ENCODE measurements around the gene KCTD11.
"Not testable (repeated sequence)": the region's sequence is repeated elsewhere in the genome, so short reads cannot be mapped to it uniquely, and the experiment has no call there.

KCTD11 gene

GRCh38 chr17:7357381-7357780, 5.4 kb downstream of the KCTD11 start:
- Mint-ChIP-seq H3K27ac (no peak overlapping the region), H3K27me3 (peaks cover 10 to 12% of the 10 kb centered on the region in 2 donors), H3K9me3 (no peaks in the 10 kb centered on the region), H3K4me1 (ENCODE audit: low read depth in 2 of 2) (peaks cover 26 to 29% of the 10 kb centered on the region in 2 donors), H3K36me3 (ENCODE audit: insufficient read depth) (peaks cover 6% of the 10 kb centered on the region), H3K4me3 (no peak overlapping the region)
- DNase-seq = no peak
- no peak for ATAC-seq (replicated peaks)

DNA sequence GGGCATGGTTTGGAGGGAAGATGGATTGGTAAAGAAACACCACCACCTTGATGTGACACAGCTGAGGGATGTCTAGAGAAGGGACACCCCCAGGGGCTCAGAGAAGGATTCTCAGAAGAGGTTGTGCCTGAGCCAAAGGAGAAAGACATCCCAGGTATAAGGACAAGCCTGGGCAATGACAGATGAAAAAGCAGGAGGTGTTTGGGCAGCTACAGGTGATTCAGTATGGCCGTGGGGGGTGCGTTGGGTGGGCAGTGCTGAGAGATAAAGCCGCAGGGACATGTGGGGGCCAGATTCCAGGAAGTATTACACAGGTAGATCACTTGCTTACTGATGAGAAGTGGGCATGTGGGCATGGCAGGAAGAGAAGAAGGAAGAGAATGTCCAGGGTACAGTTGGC, 9.9 kb downstream of the KCTD11 start:
- Mint-ChIP-seq H3K36me3 (ENCODE audit: insufficient read depth) (peaks cover 2% of the 10 kb centered on the region), H3K9me3 (no peaks in the 10 kb centered on the region), H3K27me3 (peaks cover 10 to 19% of the 10 kb centered on the region in 2 donors), H3K4me3 (no peak overlapping the region), H3K27ac (no peak overlapping the region), H3K4me1 (ENCODE audit: low read depth in 2 of 2) (no peaks in the 10 kb centered on the region)
- DNase-seq (no peak), ATAC-seq (replicated peaks) (no peak)

GRCh38 chr17:7363311-7363710, 11.3 kb downstream of the KCTD11 start:
- Mint-ChIP-seq H3K36me3 (ENCODE audit: insufficient read depth) (no peaks in the 10 kb centered on the region), H3K27me3 (peaks cover 10 to 19% of the 10 kb centered on the region in 2 donors), H3K27ac (no peak overlapping the region), H3K4me3 (no peak overlapping the region), H3K9me3 (no peaks in the 10 kb centered on the region), H3K4me1 (ENCODE audit: low read depth in 2 of 2) (no peaks in the 10 kb centered on the region)
- no peak for ATAC-seq (replicated peaks)
- no peak for DNase-seq

GRCh38 chr17:7365963-7366362, 14.0 kb downstream of the KCTD11 start:
- H3K36me3 Mint-ChIP-seq (ENCODE audit: insufficient read depth); DNase-seq; H3K27ac Mint-ChIP-seq; ATAC-seq (replicated peaks); H3K9me3 Mint-ChIP-seq; H3K4me3 Mint-ChIP-seq; H3K4me1 Mint-ChIP-seq (ENCODE audit: low read depth in 2 of 2): not testable (repeated sequence)
- peaks cover 16 to 34% of the 10 kb centered on the region in 2 donors for H3K27me3 Mint-ChIP-seq

DNA sequence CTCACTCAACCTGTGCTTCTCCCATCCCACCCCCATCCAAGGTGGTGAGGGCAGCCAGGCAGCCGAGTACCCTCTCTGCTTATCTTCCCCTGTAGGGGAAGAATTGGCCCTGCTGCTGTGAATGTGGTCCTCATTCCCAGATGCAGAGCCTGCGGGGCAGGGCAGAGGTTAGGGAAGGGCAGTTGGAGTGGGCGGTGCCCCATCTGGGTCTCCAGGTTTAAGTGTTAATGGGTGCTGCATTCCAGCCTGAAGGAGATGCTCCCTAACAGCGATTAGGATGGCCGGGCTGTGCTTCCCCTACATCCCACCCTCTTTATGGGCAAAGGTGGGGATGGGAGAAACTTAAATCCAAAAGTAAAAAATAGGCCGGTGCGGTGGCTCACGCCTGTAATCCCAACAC, 15.1 kb downstream of the KCTD11 start:
- no peak overlapping the region for H3K4me3 Mint-ChIP-seq
- H3K36me3 Mint-ChIP-seq (ENCODE audit: insufficient read depth) = no peaks in the 10 kb centered on the region
- DNase-seq (no peak), ATAC-seq (replicated peaks) (no peak)
- peaks cover 7 to 26% of the 10 kb centered on the region in 2 donors for H3K27me3 Mint-ChIP-seq
- no peaks in the 10 kb centered on the region for H3K4me1 Mint-ChIP-seq (ENCODE audit: low read depth in 2 of 2)
- no peaks in the 10 kb centered on the region for H3K9me3 Mint-ChIP-seq
- H3K27ac Mint-ChIP-seq = no peak overlapping the region

- Mint-ChIP-seq H3K27ac (no peak overlapping the region), H3K9me3 (no peaks in the 10 kb centered on the region), H3K4me3 (no peak overlapping the region), H3K27me3 (peaks cover 5 to 21% of the 10 kb centered on the region in 2 donors), H3K36me3 (ENCODE audit: insufficient read depth) (no peaks in the 10 kb centered on the region), H3K4me1 (ENCODE audit: low read depth in 2 of 2) (no peaks in the 10 kb centered on the region)
- DNase-seq (no peak), ATAC-seq (replicated peaks) (no peak)
Observed at GRCh38 chr17:7367918-7368598, 16.1 kb downstream of the KCTD11 start.

DNA sequence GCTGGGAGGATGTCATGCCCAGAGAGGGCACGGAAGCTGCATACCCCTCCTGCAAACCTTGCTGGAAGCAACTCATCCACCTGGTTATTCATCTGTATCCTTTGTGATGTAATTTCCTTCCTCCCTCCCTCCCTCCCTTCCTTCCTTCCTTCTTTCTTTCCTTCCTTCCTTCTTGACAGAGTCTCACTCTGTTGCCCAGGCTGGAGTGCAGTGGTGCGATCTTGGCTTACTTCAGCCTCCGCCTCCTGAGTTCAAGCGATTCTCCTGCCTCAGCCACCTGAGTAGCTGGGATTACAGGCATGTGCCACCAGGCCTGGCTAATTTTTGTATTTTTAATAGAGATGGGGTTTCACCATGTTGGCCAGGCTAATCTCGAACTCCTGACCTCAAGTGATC, 16.6 kb downstream of the KCTD11 start:
- ATAC-seq (replicated peaks); H3K36me3 Mint-ChIP-seq (ENCODE audit: insufficient read depth); H3K4me3 Mint-ChIP-seq; H3K4me1 Mint-ChIP-seq (ENCODE audit: low read depth in 2 of 2); DNase-seq; H3K9me3 Mint-ChIP-seq; H3K27ac Mint-ChIP-seq: not testable (repeated sequence)
- peaks cover 5 to 21% of the 10 kb centered on the region in 2 donors for H3K27me3 Mint-ChIP-seq

DNA sequence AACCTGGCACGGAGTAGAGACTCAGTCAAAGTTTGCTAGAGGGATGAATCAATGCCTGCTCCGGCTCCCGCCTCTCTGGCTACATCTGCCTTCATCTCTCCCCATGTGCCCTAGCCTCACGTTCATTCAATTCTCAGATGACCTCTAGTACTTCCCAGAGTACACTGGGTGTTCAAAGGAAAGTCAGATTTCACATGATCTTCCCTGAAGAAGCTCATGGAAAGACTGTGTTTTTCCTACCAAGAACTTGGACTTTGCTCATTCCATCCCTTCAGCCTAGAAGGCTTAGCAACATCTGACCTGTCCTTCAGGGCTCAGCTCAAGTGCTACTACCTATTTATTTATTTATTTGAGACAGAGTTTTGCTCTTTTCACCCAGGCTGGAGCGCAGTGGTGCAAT, 17.9 kb downstream of the KCTD11 start:
- Mint-ChIP-seq H3K4me1 (ENCODE audit: low read depth in 2 of 2) (no peaks in the 10 kb centered on the region), H3K9me3 (no peaks in the 10 kb centered on the region), H3K36me3 (ENCODE audit: insufficient read depth) (peaks cover 2% of the 10 kb centered on the region), H3K27ac (no peak overlapping the region), H3K4me3 (no peak overlapping the region), H3K27me3 (peaks cover 5 to 21% of the 10 kb centered on the region in 2 donors)
- DNase-seq (no peak), ATAC-seq (replicated peaks) (no peak)

GRCh38 chr17:7370853-7371252, 18.9 kb downstream of the KCTD11 start:
- Mint-ChIP-seq H3K36me3 (ENCODE audit: insufficient read depth) (peaks cover 2% of the 10 kb centered on the region), H3K9me3 (no peaks in the 10 kb centered on the region), H3K27ac (no peak overlapping the region), H3K4me1 (ENCODE audit: low read depth in 2 of 2) (no peaks in the 10 kb centered on the region), H3K4me3 (no peak overlapping the region), H3K27me3 (peaks cover 5 to 16% of the 10 kb centered on the region in 2 donors)
- ATAC-seq (replicated peaks) = no peak
- no peak for DNase-seq

- Mint-ChIP-seq H3K27me3 (peaks cover 15 to 26% of the 10 kb centered on the region in 2 donors), H3K4me3 (no peak overlapping the region), H3K36me3 (ENCODE audit: insufficient read depth) (peaks cover 2% of the 10 kb centered on the region), H3K4me1 (ENCODE audit: low read depth in 2 of 2) (no peaks in the 10 kb centered on the region), H3K9me3 (no peaks in the 10 kb centered on the region), H3K27ac (peak overlapping the region in 1 of 2 donors; percentile 20)
- no peak for ATAC-seq (replicated peaks)
- no peak for DNase-seq
Observed at GRCh38 chr17:7374353-7374752, 22.4 kb downstream of the KCTD11 start.

DNA sequence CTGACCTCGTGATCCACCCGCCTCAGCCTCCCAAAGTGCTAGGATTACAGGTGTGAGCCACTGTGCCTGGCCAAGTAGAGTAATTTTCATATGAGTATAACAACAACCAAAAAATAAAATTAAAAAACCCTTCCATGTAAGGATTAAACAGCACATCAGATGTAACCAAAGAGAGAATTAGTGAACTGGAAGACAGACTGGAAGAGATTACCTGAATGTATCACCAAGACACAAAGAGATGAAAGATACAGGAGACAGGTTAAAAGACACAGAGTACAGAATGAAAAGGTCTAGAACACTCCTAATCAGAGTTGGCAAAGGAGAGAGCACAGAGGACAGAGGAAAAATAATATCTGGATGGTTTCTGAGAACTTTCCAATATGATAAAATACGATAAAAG, 27.2 kb downstream of the KCTD11 start:
- Mint-ChIP-seq H3K4me3 (no peak overlapping the region), H3K4me1 (ENCODE audit: low read depth in 2 of 2) (peaks cover 0 to 3% of the 10 kb centered on the region in 2 donors), H3K9me3 (no peaks in the 10 kb centered on the region), H3K36me3 (ENCODE audit: insufficient read depth) (peaks cover 10% of the 10 kb centered on the region), H3K27ac (no peak overlapping the region), H3K27me3 (peaks cover 41 to 43% of the 10 kb centered on the region in 2 donors)
- ATAC-seq (replicated peaks) (no peak), DNase-seq (no peak)

DNA sequence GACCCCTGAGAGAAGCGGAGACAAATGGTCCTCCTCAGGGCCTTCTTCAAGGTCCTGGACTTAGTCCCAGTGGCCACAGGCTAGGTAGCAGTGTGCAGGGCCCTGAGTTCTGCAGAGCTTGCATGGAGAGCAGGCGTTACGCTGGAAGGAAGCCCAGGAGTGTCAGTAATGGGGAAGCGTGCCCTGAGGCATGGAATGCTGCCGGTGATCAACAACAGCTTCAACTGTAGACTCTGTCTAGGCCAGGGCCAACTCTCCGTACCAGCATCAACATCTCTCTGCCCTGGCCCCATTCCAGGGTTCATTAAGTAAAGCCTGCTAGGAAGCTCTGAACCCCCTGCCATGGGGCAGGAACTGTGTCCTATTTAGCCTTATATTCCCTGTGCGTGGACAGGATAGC, 28.4 kb downstream of the KCTD11 start:
- Mint-ChIP-seq H3K36me3 (ENCODE audit: insufficient read depth) (peaks cover 8% of the 10 kb centered on the region), H3K27me3 (peaks cover 41 to 43% of the 10 kb centered on the region in 2 donors), H3K4me1 (ENCODE audit: low read depth in 2 of 2) (peaks cover 5 to 7% of the 10 kb centered on the region in 2 donors), H3K9me3 (no peaks in the 10 kb centered on the region), H3K4me3 (no peak overlapping the region), H3K27ac (no peak overlapping the region)
- ATAC-seq (replicated peaks) (no peak), DNase-seq (no peak)

- Mint-ChIP-seq H3K4me3 (peak within 1 kb of the TSS in 1 of 2 donors; percentile 65), H3K27me3 (peaks cover 41 to 43% of the 10 kb centered on the region in 2 donors), H3K9me3 (no peaks in the 10 kb centered on the region), H3K36me3 (ENCODE audit: insufficient read depth) (peaks cover 8% of the 10 kb centered on the region), H3K4me1 (ENCODE audit: low read depth in 2 of 2) (peaks cover 5 to 7% of the 10 kb centered on the region in 2 donors), H3K27ac (no peak within 1 kb of the TSS)
- DNase-seq (no peak), ATAC-seq (replicated peaks) (no peak)
Observed at GRCh38 chr17:7380855-7381683, 29.1 kb downstream of the KCTD11 start, which contains the start of gene TNK1. Gene TNK1, plus strand, starts transcription at chr17:7381089. Its CDS starts 1,838 bp downstream, at chr17:7382927.

GRCh38 chr17:7382901-7383300, 30.9 kb downstream of the KCTD11 start:
- Mint-ChIP-seq H3K27me3 (peaks cover 29 to 43% of the 10 kb centered on the region in 2 donors), H3K36me3 (ENCODE audit: insufficient read depth) (peaks cover 13% of the 10 kb centered on the region), H3K27ac (no peak overlapping the region), H3K4me1 (ENCODE audit: low read depth in 2 of 2) (peaks cover 5 to 9% of the 10 kb centered on the region in 2 donors), H3K4me3 (peak overlapping the region; percentile 65 to 71), H3K9me3 (no peaks in the 10 kb centered on the region)
- no peak for ATAC-seq (replicated peaks)
- DNase-seq = no peak

Data from effector memory CD8-positive, alpha-beta T cell (primary cell).